H54 (cell line): ENCODE measurements around the gene ROR2.

ENCODE experiments used
- DNase-seq: peaks from one replicate; pipeline ENCODE4 v3.0.0; 2011; ENCODE audit warnings: low spot score, mixed read lengths; ENCODE audit not compliant: insufficient read length
- FAIRE-seq: peaks from 3 replicates; lab custom pipeline; 2011; peaks lifted over from hg19 to GRCh38; lab: Jason Lieb, UNC
- POLR2A ChIP-seq: IDR thresholded peaks from 2 replicates; pipeline ENCODE4 v1.6.1; 2011; ENCODE audit warnings: low read depth, mild to moderate bottlenecking, low read length

Gene ROR2

GRCh38 chr9:91723420-91724067 lies 226.5 kb downstream of the ROR2 start:
- DNase-seq (no peak), FAIRE-seq (no peak)
- no peak for TF ChIP-seq POLR2A

DNA sequence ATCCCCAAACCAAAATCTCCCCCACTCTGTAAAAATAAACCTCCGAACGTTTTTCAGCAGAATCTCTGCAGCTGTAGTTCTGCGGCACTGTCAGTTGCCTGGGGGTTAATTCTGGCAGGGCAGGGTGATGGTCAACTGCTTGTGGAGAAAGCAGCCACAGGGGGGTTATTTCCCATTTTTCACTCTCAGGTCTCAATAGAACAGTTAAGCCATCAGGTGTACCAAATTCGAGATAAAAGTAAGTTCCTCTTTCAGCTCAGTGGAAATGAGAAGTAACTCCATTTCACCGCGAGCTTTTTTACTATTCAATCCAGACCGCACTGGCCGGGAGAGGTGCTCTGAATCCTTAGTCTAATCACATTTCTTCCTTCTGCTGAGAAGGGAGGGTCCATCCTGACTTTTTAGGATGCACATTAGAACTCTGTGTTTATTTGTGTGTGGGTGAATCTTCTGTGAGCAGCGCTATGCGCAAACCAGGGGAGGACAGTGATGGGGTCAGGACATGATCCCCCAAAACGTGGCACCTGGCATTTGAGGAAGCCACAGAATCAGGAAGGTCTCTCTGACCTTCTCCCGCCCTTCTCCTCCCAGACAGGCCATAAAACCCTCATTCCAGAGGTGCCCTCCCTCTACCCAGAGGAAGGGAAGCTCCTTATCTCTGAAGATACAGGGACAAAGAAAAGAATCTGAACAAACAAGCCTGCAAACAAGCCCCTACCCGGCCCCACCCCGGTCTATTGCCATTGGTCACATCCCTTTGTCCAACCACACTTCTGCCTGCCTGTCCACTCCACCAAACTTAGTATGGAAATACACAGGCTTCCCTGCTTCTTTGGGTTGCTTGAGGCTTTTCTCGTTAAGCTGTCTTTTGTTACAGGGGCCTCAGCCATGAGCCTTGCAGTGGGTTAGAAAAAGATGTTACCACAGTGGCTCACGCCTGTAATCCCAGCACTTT lies 229.0 kb downstream of the ROR2 start:
- FAIRE-seq (no peak), DNase-seq (no peak)
- TF ChIP-seq POLR2A = no peak

- FAIRE-seq (no peak), DNase-seq (no peak)
- TF ChIP-seq POLR2A = no peak
Measured at GRCh38 chr9:91720313-91720712, 229.7 kb downstream of the ROR2 start.

DNA sequence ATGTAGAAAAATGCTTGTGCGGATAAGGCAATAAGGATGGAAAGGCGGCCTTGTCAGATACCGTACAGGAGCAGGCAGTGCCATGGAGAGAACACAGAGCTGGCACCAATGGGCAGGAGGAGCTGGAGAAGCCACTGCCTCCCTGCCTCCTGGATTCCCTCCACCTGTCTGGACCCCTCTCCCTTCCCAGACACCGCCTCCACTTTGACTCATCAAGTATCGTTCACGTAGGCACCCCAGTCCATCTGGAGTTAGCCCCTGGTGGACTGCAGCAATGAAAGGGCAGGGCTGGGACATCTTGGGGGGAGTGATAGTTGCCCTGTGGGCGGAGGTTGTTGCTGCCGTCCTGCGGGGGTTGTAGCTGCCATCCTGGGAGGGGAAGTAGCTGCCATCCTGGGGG lies 232.0 kb downstream of the ROR2 start:
- no peak for FAIRE-seq
- no peak for TF ChIP-seq POLR2A

GRCh38 chr9:91716815-91717214 lies 233.2 kb downstream of the ROR2 start:
- DNase-seq (no peak), FAIRE-seq (no peak)
- TF ChIP-seq POLR2A = no peak

More for the DNA sequence above, 232.0 kb downstream of the ROR2 start:
- no peak for DNase-seq

DNA sequence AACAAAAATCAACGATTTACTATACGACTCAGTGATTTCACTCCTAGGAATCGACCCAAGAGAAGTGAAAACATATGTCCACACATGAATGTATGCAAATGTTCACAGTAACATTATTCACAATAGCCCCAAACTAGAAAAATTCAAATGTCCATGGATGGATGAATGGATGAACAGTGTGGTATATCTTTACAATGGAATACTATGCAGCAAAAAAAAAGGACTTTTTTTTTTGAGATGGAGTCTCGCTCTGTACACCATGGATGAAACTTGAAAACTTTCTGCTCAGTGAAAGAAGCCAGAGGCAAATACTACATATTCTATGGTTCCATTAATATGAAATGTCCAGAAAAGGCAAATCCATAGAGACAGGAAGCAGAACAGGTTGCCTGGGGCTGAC lies 233.8 kb downstream of the ROR2 start:
- TF ChIP-seq POLR2A = no peak
- DNase-seq (no peak), FAIRE-seq (no peak)

DNA sequence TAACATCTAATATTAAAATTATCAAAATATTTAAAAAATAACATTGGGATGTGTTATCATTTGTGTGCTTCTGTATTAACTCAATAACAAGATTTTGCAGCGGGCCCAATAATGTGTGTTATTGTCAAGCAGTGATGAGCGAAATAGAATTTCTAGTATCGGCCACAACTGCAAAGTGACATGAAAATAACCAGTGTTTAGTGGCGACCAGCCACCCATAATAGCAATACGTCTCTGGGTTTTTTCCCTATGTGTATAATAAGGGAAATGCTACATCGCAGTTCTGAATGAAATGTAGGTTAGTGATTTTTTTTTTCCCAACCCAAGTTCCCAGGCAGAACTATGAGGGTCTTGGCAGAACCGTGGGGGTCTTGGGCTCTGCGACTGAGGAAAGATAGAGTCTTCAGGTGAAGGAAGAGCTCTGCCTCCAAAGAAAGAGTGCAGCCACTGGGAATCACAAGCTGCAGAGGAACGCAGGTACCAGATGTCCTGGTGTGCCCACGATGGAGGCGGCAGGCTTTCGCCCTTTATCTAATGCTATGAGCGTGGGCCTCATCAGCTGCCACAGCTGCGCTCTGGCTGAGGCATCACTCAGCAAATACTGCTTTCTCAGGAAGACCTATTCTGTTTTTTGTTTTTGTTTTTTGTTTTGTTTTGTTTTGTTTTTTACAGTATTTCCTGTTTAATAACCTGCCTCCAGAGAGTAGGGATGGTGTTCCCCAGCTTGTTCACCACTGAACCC lies 235.0 kb downstream of the ROR2 start:
- no peak for FAIRE-seq

DNA sequence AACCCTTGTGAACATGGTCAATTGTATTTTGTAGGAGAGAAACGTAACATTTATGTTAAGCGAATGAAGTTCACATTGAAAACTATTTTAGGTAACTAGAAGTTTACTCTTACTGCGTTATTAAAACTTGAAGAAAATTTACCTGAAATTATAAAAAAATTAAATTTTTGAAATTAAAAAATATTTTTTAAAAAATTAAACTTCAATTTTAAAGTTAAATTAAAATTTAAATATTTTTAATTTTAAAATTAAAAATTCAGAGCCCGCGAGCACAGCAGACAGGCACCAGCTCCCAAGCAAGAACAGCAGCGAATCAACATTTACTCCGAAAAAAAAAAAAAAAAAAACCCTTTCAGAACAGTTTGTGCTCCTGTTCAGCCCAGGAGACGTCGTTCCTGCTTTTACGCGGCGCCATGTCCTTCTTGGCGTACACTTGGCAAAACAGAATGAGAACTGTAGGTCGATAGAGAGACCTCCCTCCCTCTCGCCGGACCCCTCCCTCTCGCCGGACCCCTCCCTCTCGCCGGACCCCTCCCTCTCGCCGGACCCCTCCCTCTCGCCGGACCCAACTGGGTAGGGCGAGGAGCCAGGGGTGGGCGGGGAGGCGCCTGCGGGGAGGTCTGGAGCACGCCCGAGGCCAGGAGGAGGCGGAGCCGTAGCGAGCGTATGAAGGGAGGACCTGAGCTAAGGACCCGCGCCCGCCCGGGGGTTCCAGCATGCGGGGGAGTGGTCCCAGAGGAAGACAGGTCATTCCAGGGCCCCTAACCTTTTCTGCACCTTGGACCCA lies 235.8 kb downstream of the ROR2 start:
- no peak for TF ChIP-seq POLR2A
- DNase-seq (no peak), FAIRE-seq (no peak)

More for the DNA sequence above, 235.0 kb downstream of the ROR2 start:
- no peak for DNase-seq
- no peak for TF ChIP-seq POLR2A

DNA sequence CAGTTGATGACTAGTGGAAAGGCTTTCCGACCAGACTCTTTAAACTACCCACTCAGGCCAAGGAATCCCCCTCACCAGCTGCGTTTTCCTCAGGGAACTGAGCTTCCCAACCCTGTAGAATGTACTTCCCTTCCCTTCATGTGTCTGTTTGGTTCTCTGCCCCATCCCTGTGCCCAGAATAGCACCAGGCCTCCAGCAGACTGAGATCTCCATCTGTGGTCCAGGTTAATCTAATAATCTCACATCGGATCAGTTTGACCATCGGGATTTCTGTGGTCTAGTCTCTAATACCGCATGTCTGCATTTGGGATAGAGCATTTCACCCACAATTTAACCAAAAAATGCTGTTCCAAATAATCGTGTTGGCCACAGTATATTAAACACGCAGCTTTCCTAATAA lies 237.2 kb downstream of the ROR2 start:
- no peak for DNase-seq
- TF ChIP-seq POLR2A = no peak
- no peak for FAIRE-seq

- FAIRE-seq (no peak), DNase-seq (no peak)
- no peak for TF ChIP-seq POLR2A
Measured at GRCh38 chr9:91711755-91712601, 238.1 kb downstream of the ROR2 start.

- no peak for FAIRE-seq
- TF ChIP-seq POLR2A = no peak
- no peak for DNase-seq
Measured at GRCh38 chr9:91710158-91710557, 239.9 kb downstream of the ROR2 start.

DNA sequence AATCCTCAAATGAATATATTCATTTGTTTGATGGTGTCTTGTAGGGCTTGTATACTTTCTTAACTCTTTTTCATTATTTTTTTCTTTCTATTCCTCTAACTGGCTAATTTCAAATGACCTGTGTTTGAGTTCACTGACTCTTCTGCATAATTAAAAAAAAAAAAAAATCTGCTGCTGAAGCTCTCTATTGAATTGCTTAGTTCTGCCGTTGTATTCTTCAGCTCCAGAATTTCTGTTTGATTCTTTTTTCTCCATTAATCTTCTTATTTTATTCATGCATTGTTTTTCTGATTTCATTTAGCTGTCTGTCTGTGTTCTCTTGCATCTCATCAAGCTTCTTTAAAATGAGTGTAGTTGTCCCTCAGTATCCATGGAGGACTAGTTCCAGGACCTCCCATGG lies 244.6 kb downstream of the ROR2 start:
- DNase-seq (no peak), FAIRE-seq (no peak)
- TF ChIP-seq POLR2A = no peak
